HEK293 (cell line): Measurements from ENCODE around the gene PRR13.

ENCODE experiments used
- CTCF ChIA-PET: fragments of 350-600 bp; formaldehyde crosslinking; extraction: SDS; loops from one replicate; lab custom pipeline; 2021; ENCODE audit warnings: antibody characterized with exemption; lab: Yijun Ruan, JAX
- POLR2A ChIA-PET: fragments of 300-600 bp; formaldehyde crosslinking; extraction: SDS; loops from one replicate; lab custom pipeline; 2020; ENCODE audit warnings: antibody characterized with exemption, inconsistent platforms; lab: Yijun Ruan, JAX
- H3K27ac ChIP-seq: fragments of 200-500 bp; sonication (Bioruptor generic); 2 replicates; pipeline ENCODE4 v1.5.1; 2014; ENCODE audit warnings: low read depth, low read length, control low read depth, inconsistent platforms; ENCODE audit errors: extremely low read depth
- H3K36me3 ChIP-seq, 2 experiments: fragments of 200-500 bp in 1 of 2; sonication (Bioruptor generic) in 1 of 2; 1 replicate in 1 of 2; 2 replicates in 1 of 2; pipeline ENCODE4 v1.5.1; 2014 to 2017; ENCODE audit warnings: inconsistent platforms in 2 of 2, low read length in 2 of 2; ENCODE audit not compliant: control insufficient read depth in 2 of 2, insufficient read depth in 1 of 2
- H3K4me1 ChIP-seq: fragments of 200-500 bp; sonication (Bioruptor generic); 2 replicates; pipeline ENCODE4 v1.5.1; 2014; ENCODE audit warnings: mild to moderate bottlenecking, low read length, inconsistent platforms; ENCODE audit not compliant: control insufficient read depth, insufficient read depth
- H3K4me3 ChIP-seq: 2 replicates; pipeline ENCODE4 v1.5.1; 2011; ENCODE audit warnings: low read depth, mild to moderate bottlenecking, control low read depth, low read length, moderate library complexity
- H3K9me3 ChIP-seq: fragments of 200-500 bp; sonication (Bioruptor generic); 2 replicates; pipeline ENCODE4 v1.5.1; 2014; ENCODE audit warnings: low read depth, low read length, inconsistent platforms; ENCODE audit not compliant: control insufficient read depth, insufficient read depth
- ATF2 ChIP-seq: fragments of 450-650 bp; formaldehyde crosslinking; IDR thresholded peaks from 2 replicates; pipeline ENCODE4 v1.5.1; 2016; ENCODE audit warnings: missing biosample characterization, missing genetic modification characterization, low read depth
- EGR2 ChIP-seq: fragments of 450-650 bp; formaldehyde crosslinking; IDR thresholded peaks from 2 replicates; pipeline ENCODE4 v1.5.1; 2016; ENCODE audit warnings: low read depth, missing biosample characterization, missing genetic modification characterization
- GLIS1 ChIP-seq: fragments of 450-650 bp; formaldehyde crosslinking; IDR thresholded peaks from 2 replicates; pipeline ENCODE4 v1.5.1; 2016; ENCODE audit warnings: missing biosample characterization, missing genetic modification characterization
- KLF7 ChIP-seq: fragments of 450-650 bp; formaldehyde crosslinking; IDR thresholded peaks from 2 replicates; pipeline ENCODE4 v1.5.1; 2016; ENCODE audit warnings: missing biosample characterization, missing genetic modification characterization, borderline replicate concordance
- PRDM1 ChIP-seq: fragments of 450-650 bp; formaldehyde crosslinking; IDR thresholded peaks from 2 replicates; pipeline ENCODE4; 2016; ENCODE audit warnings: missing biosample characterization, missing genetic modification characterization
- ZBTB10 ChIP-seq: fragments of 450-650 bp; formaldehyde crosslinking; IDR thresholded peaks from 2 replicates; pipeline ENCODE4 v1.5.1; 2016; ENCODE audit warnings: missing biosample characterization, missing genetic modification characterization
- ZBTB48 ChIP-seq: fragments of 450-650 bp; formaldehyde crosslinking; IDR thresholded peaks from 2 replicates; pipeline ENCODE4 v1.5.1; 2016; ENCODE audit warnings: missing biosample characterization, missing genetic modification characterization
- ZBTB6 ChIP-seq: fragments of 450-650 bp; formaldehyde crosslinking; IDR thresholded peaks from 2 replicates; pipeline ENCODE4 v1.5.1; 2017; ENCODE audit warnings: missing biosample characterization, missing genetic modification characterization
- ZFHX2 ChIP-seq: fragments of 450-650 bp; formaldehyde crosslinking; conservative IDR thresholded peaks from 2 replicates; pipeline ENCODE4 v1.5.1; 2016; ENCODE audit warnings: missing biosample characterization, missing genetic modification characterization
- ZNF169 ChIP-seq: fragments of 450-650 bp; formaldehyde crosslinking; IDR thresholded peaks from 2 replicates; pipeline ENCODE4 v1.5.1; 2016; ENCODE audit warnings: missing biosample characterization, missing genetic modification characterization
- ZNF175 ChIP-seq: fragments of 450-650 bp; formaldehyde crosslinking; IDR thresholded peaks from 2 replicates; pipeline ENCODE4 v1.5.1; 2016; ENCODE audit warnings: missing biosample characterization, missing genetic modification characterization
- ZNF18 ChIP-seq: fragments of 450-650 bp; formaldehyde crosslinking; IDR thresholded peaks from 2 replicates; pipeline ENCODE4 v1.5.1; 2016; ENCODE audit warnings: missing biosample characterization, missing genetic modification characterization
- ZNF202 ChIP-seq: fragments of 450-650 bp; formaldehyde crosslinking; IDR thresholded peaks from 2 replicates; pipeline ENCODE4 v1.5.1; 2016; ENCODE audit warnings: missing biosample characterization, missing genetic modification characterization, borderline replicate concordance
- ZNF24 ChIP-seq: fragments of 450-650 bp; formaldehyde crosslinking; IDR thresholded peaks from 2 replicates; pipeline ENCODE4 v1.5.1; 2016; ENCODE audit warnings: missing biosample characterization, missing genetic modification characterization
- ZNF324 ChIP-seq: fragments of 450-650 bp; formaldehyde crosslinking; IDR thresholded peaks from 2 replicates; pipeline ENCODE4 v1.5.1; 2016; ENCODE audit warnings: missing biosample characterization, missing genetic modification characterization
- ZNF341 ChIP-seq: fragments of 450-650 bp; formaldehyde crosslinking; IDR thresholded peaks from 2 replicates; pipeline ENCODE4; 2016; ENCODE audit warnings: low read depth, missing biosample characterization, missing genetic modification characterization
- ZNF510 ChIP-seq: fragments of 450-650 bp; formaldehyde crosslinking; IDR thresholded peaks from 2 replicates; pipeline ENCODE4 v1.5.1; 2018; ENCODE audit warnings: mild to moderate bottlenecking, missing genetic modification characterization, missing biosample characterization; ENCODE audit not compliant: insufficient replicate concordance
- ZNF529 ChIP-seq: fragments of 450-650 bp; formaldehyde crosslinking; IDR thresholded peaks from 2 replicates; pipeline ENCODE4 v1.5.1; 2017; ENCODE audit warnings: missing genetic modification characterization, missing biosample characterization; ENCODE audit not compliant: insufficient replicate concordance
- ZNF558 ChIP-seq: fragments of 450-650 bp; formaldehyde crosslinking; IDR thresholded peaks from 2 replicates; pipeline ENCODE4 v1.5.1; 2016; ENCODE audit warnings: missing biosample characterization, missing genetic modification characterization
- ZNF560 ChIP-seq: fragments of 450-650 bp; formaldehyde crosslinking; IDR thresholded peaks from 2 replicates; pipeline ENCODE4 v1.5.1; 2017; ENCODE audit warnings: missing biosample characterization, missing genetic modification characterization, borderline replicate concordance
- ZNF585B ChIP-seq: fragments of 450-650 bp; formaldehyde crosslinking; IDR thresholded peaks from 2 replicates; pipeline ENCODE4 v1.5.1; 2016; ENCODE audit warnings: missing biosample characterization, missing genetic modification characterization
- ZNF610 ChIP-seq: fragments of 450-650 bp; formaldehyde crosslinking; IDR thresholded peaks from 2 replicates; pipeline ENCODE4 v1.5.1; 2016; ENCODE audit warnings: missing biosample characterization, missing genetic modification characterization, borderline replicate concordance
- ZNF624 ChIP-seq: fragments of 450-650 bp; formaldehyde crosslinking; IDR thresholded peaks from 2 replicates; pipeline ENCODE4 v1.5.1; 2017; ENCODE audit warnings: missing biosample characterization, missing genetic modification characterization
- ZNF626 ChIP-seq: fragments of 450-650 bp; sonication (Bioruptor Pico); formaldehyde crosslinking; IDR thresholded peaks from 2 replicates; pipeline ENCODE4 v1.5.1; 2018; ENCODE audit warnings: missing biosample characterization, missing genetic modification characterization, inconsistent platforms
- ZNF654 ChIP-seq: fragments of 450-650 bp; formaldehyde crosslinking; IDR thresholded peaks from 2 replicates; pipeline ENCODE4 v1.5.1; 2016; ENCODE audit warnings: low read depth, missing biosample characterization, missing genetic modification characterization

The PRR13 gene

GRCh38 chr12:53423597-53423996 is 17.9 kb upstream of the PRR13 start, which contains the start of gene AMHR2:
AMHR2 (plus strand) TSS chr12:53423855; CDS start chr12:53423935, 80 bp downstream.
- Histone ChIP-seq H3K4me3 (no peak within 1 kb of the TSS), H3K4me1 (peaks cover 12% of the 10 kb centered on the region), H3K9me3 (no peaks in the 10 kb centered on the region)
- CTCF ChIA-PET = interaction anchor here (0.6 to 5.2 kb wide), 5 partner anchors 14 to 79 kb away, joined by 3 to 134 read pairs (median 4); no protein-coding TSS in a partner anchor
- POLR2A ChIA-PET = no interaction called here
- TF ChIP-seq ZNF24 (tag by site-specific recombination) = no peak
- peak; percentile 56 for TF ChIP-seq GLIS1 (tag by site-specific recombination)
- TF ChIP-seq ZFHX2 (tag by site-specific recombination) = peak; percentile 37
- TF ChIP-seq EGR2 (tag by site-specific recombination) = 0 out of 2 replicates have a peak, but pooled peaks have one; percentile 31
- TF ChIP-seq, all 188 proteins: peak for 3
- Histone ChIP-seq H3K27ac (no peak within 1 kb of the TSS), H3K36me3 (no peaks in the 10 kb centered on the region)

- POLR2A ChIA-PET = interaction anchor here (0.7 to 1.3 kb wide), 3 partner anchors 16 to 104 kb away, joined by 3 to 6 read pairs (median 4); partner anchors contain the start of gene TARBP2
- Histone ChIP-seq H3K27ac (peak overlapping the region; percentile 4; the same call in 1 of the 2 replicates), H3K9me3 (no peaks in the 10 kb centered on the region), H3K36me3 (no peaks in the 10 kb centered on the region), H3K4me1 (peaks cover 12% of the 10 kb centered on the region), H3K4me3 (no peak overlapping the region)
- TF ChIP-seq ZNF654 (tag by site-specific recombination) = no peak
- no peak for TF ChIP-seq PRDM1 (tag by site-specific recombination)
- no peak for TF ChIP-seq ZNF585B (tag by site-specific recombination)
- no peak for TF ChIP-seq ZNF626 (tag by site-specific recombination)
- peak; percentile 84 for TF ChIP-seq ZNF18 (tag by site-specific recombination)
- TF ChIP-seq ZBTB10 (tag by site-specific recombination) = no peak
- TF ChIP-seq ZNF529 (tag by site-specific recombination) = no peak
- TF ChIP-seq ZNF560 = no peak
- TF ChIP-seq ZNF558 (tag by site-specific recombination) = no peak
- no peak for TF ChIP-seq KLF7 (tag by site-specific recombination)
- no peak for TF ChIP-seq ZNF610 (tag by site-specific recombination)
- no peak for TF ChIP-seq ZNF624 (tag by site-specific recombination)
- TF ChIP-seq ZNF169 (tag by site-specific recombination) = no peak
- TF ChIP-seq ZFHX2 (tag by site-specific recombination) = peak; percentile 26; the same call in 1 of the 2 replicates
- peak; percentile 37; the same call in 1 of the 2 replicates for TF ChIP-seq EGR2 (tag by site-specific recombination)
- TF ChIP-seq ZNF324 = no peak
- no peak for TF ChIP-seq ZBTB6 (tag by site-specific recombination)
- no peak for TF ChIP-seq ZNF510 (tag by site-specific recombination)
- no peak for TF ChIP-seq ATF2
- TF ChIP-seq ZNF175 (tag by site-specific recombination) = no peak
- 0 out of 2 replicates have a peak, but pooled peaks have one; percentile 20 for TF ChIP-seq ZNF341 (tag by site-specific recombination)
- TF ChIP-seq ZNF202 (tag by site-specific recombination) = no peak
- 0 out of 2 replicates have a peak, but pooled peaks have one; percentile 29 for TF ChIP-seq ZBTB48 (tag by site-specific recombination)
- CTCF ChIA-PET = interaction anchor here (0.6 to 2.0 kb wide), 5 partner anchors 11 to 100 kb away, joined by 3 to 17 read pairs (median 4); no protein-coding TSS in a partner anchor
Observed at GRCh38 chr12:53424626-53425514, 16.7 kb upstream of the PRR13 start.
